A673 (cell line): ENCODE results near the gene ACOXL. TPM values are rescaled to one million over a fixed set of nuclear protein-coding genes. Genes with fewer than 3 reads are reported as not detected.

Experiments used
- BruUV-seq: library from RNA; stranded (reverse); fragments of 400-500 nt; replicated peaks from 2 replicates; lab custom pipeline; 2021; lab: Mats Ljungman, UMichigan
- CTCF ChIA-PET: fragments of 300-600 bp; sonication (Branson Sonifier 250); formaldehyde crosslinking; loops from one replicate; lab custom pipeline; 2022; ENCODE audit warnings: antibody characterized with exemption; lab: Charles Lee
- POLR2A ChIA-PET: fragments of 300-600 bp; sonication (Branson Sonifier 250); formaldehyde crosslinking; loops from one replicate; lab custom pipeline; 2022; ENCODE audit warnings: antibody characterized with exemption; ENCODE audit not compliant: low non-redundant PET; lab: Charles Lee
- DNase-seq: peaks from one replicate; pipeline ENCODE4 v3.0.0-alpha.2; 2015; ENCODE audit warnings: low spot score
- H3K27ac ChIP-seq: fragments of 200-600 bp; sonication (generic); 2 replicates; pipeline ENCODE4 v1.5.1; 2016; ENCODE audit warnings: mixed run types, low read depth, mild to moderate bottlenecking, mixed read lengths, antibody characterized with exemption, low read length; ENCODE audit not compliant: poor library complexity, severe bottlenecking
- H3K27me3 ChIP-seq: fragments of 200-600 bp; sonication (generic); replicated peaks from 2 replicates; pipeline ENCODE4 v1.6.1; 2017; ENCODE audit warnings: mixed run types, low read depth, mild to moderate bottlenecking, mixed read lengths, antibody characterized with exemption, low read length; ENCODE audit not compliant: insufficient read depth, poor library complexity
- H3K36me3 ChIP-seq: fragments of 200-600 bp; sonication (generic); 2 replicates; pipeline ENCODE4 v1.6.1; 2016; ENCODE audit warnings: mixed run types, mild to moderate bottlenecking, mixed read lengths, antibody characterized with exemption, low read length; ENCODE audit not compliant: insufficient read depth, poor library complexity, severe bottlenecking
- H3K4me1 ChIP-seq: fragments of 200-600 bp; sonication (generic); 2 replicates; pipeline ENCODE4 v1.6.1; 2017; ENCODE audit warnings: mixed run types, mild to moderate bottlenecking, mixed read lengths, antibody characterized with exemption, low read length; ENCODE audit not compliant: insufficient read depth, poor library complexity, severe bottlenecking
- H3K4me3 ChIP-seq: fragments of 200-600 bp; sonication (generic); 2 replicates; pipeline ENCODE4 v1.5.1; 2016; ENCODE audit warnings: low read depth, mixed run types, mild to moderate bottlenecking, mixed read lengths, low read length; ENCODE audit not compliant: poor library complexity, severe bottlenecking
- H3K9me3 ChIP-seq: fragments of 200-600 bp; sonication (generic); 2 replicates; pipeline ENCODE4 v1.6.1; 2016; ENCODE audit warnings: mixed run types, low read depth, mild to moderate bottlenecking, mixed read lengths, antibody characterized with exemption, low read length; ENCODE audit not compliant: poor library complexity, severe bottlenecking
- CTCF ChIP-seq: fragments of 300-800, 200-600 bp; sonication (generic); conservative IDR thresholded peaks from 2 replicates; pipeline ENCODE4 v1.5.1; 2017; ENCODE audit warnings: low read depth, mild to moderate bottlenecking, antibody characterized with exemption, low read length, moderate library complexity, mixed read lengths
- EZH2 ChIP-seq: fragments of 200-600 bp; sonication (generic); IDR thresholded peaks from 2 replicates; pipeline ENCODE4 v1.6.1; 2017; ENCODE audit warnings: borderline replicate concordance, low read depth, mild to moderate bottlenecking, mixed read lengths, antibody characterized with exemption, low read length; ENCODE audit not compliant: poor library complexity, severe bottlenecking
- intact Hi-C: fragments of 100-400 bp; cut with micrococcal nuclease; formaldehyde crosslinking; loops from one replicate; pipeline ENCODE4 v1.10.0; 2022; ENCODE audit not compliant: unreplicated experiment
- total RNA-seq: library from RNA; stranded (reverse); gene quantifications from 2 replicates; pipeline ENCODE4 v1.2.3, GENCODE V29; 2021

Gene ACOXL
- total RNA-seq, 1 experiment from 2014 or later, result not detected

DNA sequence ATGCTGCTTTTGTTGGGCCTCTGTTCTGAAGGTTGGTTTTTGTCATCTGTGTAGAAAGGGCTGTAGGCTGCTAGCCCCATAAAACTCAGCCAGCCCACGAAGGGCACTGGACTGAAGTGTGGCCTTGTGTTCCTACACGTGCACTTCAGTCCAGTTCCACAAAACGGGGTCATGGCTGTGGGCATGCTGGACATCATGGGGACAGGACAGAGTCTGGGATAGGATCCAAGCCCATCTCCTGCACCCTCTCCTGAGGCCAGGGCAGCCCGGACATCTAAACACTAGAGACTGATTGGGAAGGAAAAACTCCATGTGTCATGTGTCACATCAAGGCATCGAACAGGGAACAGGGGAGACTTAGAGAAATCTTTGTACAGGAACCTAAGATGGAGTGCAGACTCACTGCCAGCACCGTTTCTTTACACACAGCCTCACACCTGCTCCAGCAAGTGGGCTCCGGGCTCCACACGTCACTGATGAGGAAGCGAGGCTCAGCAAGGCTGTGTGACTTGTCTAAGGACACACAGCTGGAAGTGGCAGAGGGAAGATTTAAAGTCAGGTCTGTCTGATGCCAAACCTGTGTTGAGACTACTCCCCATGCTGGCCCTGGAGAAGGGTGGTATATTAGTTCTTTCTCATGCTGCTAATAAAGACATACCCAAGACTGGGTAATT lies 313.5 kb downstream of the ACOXL start:
- DNase-seq, result no peak
- Histone ChIP-seq H3K4me1 (no peaks in the 10 kb centered on the region), H3K4me3 (no peak overlapping the region), H3K27me3 (peaks cover 9% of the 10 kb centered on the region), H3K9me3 (no peaks in the 10 kb centered on the region), H3K27ac (no peak overlapping the region), H3K36me3 (no peaks in the 10 kb centered on the region)
- ChIA-PET CTCF (no interaction called here), POLR2A (no interaction called here)
- intact Hi-C loops, result no loop called here
- no TSS peak for BruUV-seq
- TF ChIP-seq EZH2, result no peak
- no peak for TF ChIP-seq CTCF

DNA sequence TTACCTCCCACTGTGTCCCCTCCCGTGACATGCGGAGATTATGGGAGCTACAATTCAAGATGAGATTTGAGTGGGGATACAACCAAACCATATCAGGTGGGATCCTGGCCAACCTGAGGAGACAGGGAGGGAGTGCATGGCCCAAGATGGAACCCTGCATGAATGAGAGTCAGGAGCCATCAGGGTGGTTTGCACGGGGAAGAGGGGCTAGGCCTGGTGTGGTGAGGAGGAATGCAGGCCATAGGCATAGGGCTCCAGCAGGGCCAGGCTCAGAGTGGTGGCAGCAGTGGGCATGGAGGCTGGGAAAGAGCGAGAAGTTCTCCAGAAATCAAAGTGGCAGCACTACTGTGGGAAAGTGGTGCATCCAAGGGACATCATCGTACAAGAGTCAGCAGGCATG lies 314.3 kb downstream of the ACOXL start:
- Histone ChIP-seq H3K9me3 (no peaks in the 10 kb centered on the region), H3K4me1 (no peaks in the 10 kb centered on the region), H3K36me3 (no peaks in the 10 kb centered on the region), H3K27ac (no peak overlapping the region), H3K27me3 (peaks cover 8% of the 10 kb centered on the region), H3K4me3 (no peak overlapping the region)
- CTCF ChIA-PET, result no interaction called here
- no peak for TF ChIP-seq CTCF
- TF ChIP-seq EZH2, result no peak
- no TSS peak for BruUV-seq
- POLR2A ChIA-PET, result no interaction called here
- DNase-seq, result no peak
- intact Hi-C loops, result no loop called here

- ChIA-PET CTCF (no interaction called here), POLR2A (no interaction called here)
- H3K36me3 ChIP-seq, result no peaks in the 10 kb centered on the region
- peaks cover 8% of the 10 kb centered on the region for H3K27me3 ChIP-seq
- H3K4me3 ChIP-seq, result no peak overlapping the region
- BruUV-seq, result no TSS peak
- intact Hi-C loops, result no loop called here
- no peak overlapping the region for H3K27ac ChIP-seq
- TF ChIP-seq EZH2 (no peak), CTCF (no peak)
- no peaks in the 10 kb centered on the region for H3K9me3 ChIP-seq
- H3K4me1 ChIP-seq, result no peaks in the 10 kb centered on the region
- DNase-seq, result no peak
Measured at GRCh38 chr2:111048856-111049768, 316.7 kb downstream of the ACOXL start.
